ENCODE data around the gene HDHD5. TPM values are rescaled to one million over a fixed set of nuclear protein-coding genes. Genes with fewer than 3 reads are reported as not detected.

HDHD5 gene
- total and polyA plus RNA-seq, 2 of the 13 experiments (the other 11 are each of a cell fraction or from before 2014, with no cell fraction given) = not detected

DNA sequence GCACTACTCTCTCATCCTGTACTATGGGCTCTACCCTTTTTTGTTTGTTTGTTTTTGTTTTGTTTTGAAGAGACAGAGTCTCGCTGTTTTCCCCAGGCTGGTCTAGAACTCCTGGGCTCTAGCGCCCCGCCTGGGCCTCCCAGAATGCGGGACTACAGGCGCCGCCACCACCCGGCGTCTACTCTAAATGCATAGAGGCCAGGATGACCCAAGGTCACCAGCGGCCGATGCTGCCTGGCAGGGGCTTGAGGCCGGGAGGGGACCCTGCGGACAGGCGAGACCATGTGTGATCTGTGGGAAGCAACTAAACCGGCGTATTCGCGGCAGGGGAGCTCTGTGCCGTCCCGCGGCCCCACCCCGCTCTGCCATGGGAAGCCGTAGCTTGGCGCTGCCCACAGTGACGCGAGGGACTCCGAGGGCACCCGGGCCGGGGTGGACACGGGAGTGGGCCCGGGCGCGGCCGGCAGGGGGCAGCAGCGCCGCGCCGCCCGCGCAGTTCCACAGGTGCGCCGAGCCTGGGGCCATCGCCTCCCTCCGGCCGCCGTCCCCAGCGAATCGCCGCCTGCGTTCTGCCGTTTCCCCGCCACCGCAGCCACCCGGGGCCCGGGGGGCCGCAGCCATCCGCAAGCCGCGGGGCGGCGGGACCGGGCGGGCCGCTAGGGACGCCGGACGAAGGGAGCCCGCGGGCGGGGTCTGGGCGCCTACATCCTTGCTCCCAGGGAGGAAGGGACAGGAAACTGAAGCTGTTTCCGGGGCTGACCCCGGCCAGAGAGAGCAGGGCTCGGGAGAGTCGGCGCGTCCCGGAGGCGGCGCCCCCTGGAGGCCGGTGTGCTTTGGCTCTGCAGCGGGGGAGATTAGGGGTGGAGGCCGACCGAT is 12.3 kb upstream of the HDHD5 start (continued):
- TF ChIP-seq, protein P1, sequence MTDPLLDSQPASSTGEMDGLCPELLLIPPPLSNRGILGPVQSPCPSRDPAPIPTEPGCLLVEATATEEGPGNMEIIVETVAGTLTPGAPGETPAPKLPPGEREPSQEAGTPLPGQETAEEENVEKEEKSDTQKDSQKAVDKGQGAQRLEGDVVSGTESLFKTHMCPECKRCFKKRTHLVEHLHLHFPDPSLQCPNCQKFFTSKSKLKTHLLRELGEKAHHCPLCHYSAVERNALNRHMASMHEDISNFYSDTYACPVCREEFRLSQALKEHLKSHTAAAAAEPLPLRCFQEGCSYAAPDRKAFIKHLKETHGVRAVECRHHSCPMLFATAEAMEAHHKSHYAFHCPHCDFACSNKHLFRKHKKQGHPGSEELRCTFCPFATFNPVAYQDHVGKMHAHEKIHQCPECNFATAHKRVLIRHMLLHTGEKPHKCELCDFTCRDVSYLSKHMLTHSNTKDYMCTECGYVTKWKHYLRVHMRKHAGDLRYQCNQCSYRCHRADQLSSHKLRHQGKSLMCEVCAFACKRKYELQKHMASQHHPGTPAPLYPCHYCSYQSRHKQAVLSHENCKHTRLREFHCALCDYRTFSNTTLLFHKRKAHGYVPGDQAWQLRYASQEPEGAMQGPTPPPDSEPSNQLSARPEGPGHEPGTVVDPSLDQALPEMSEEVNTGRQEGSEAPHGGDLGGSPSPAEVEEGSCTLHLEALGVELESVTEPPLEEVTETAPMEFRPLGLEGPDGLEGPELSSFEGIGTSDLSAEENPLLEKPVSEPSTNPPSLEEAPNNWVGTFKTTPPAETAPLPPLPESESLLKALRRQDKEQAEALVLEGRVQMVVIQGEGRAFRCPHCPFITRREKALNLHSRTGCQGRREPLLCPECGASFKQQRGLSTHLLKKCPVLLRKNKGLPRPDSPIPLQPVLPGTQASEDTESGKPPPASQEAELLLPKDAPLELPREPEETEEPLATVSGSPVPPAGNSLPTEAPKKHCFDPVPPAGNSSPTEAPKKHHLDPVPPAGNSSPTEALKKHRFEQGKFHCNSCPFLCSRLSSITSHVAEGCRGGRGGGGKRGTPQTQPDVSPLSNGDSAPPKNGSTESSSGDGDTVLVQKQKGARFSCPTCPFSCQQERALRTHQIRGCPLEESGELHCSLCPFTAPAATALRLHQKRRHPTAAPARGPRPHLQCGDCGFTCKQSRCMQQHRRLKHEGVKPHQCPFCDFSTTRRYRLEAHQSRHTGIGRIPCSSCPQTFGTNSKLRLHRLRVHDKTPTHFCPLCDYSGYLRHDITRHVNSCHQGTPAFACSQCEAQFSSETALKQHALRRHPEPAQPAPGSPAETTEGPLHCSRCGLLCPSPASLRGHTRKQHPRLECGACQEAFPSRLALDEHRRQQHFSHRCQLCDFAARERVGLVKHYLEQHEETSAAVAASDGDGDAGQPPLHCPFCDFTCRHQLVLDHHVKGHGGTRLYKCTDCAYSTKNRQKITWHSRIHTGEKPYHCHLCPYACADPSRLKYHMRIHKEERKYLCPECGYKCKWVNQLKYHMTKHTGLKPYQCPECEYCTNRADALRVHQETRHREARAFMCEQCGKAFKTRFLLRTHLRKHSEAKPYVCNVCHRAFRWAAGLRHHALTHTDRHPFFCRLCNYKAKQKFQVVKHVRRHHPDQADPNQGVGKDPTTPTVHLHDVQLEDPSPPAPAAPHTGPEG (CRISPR knock-in tag; IDR thresholded peaks at IDR 0.05) = no peak
- TF ChIP-seq TEAD2 (CRISPR knock-in tag; IDR thresholded peaks at IDR 0.05) (no peak), CC2D1A (CRISPR knock-in tag; IDR thresholded peaks at IDR 0.05) (no peak), TGIF2 (CRISPR knock-in tag; IDR thresholded peaks at IDR 0.05) (no peak), HNRNPK (IDR thresholded peaks at IDR 0.05; ENCODE audit: low read depth, low read length, poor library complexity, severe bottlenecking) (no peak), PCBP2 (optimal IDR thresholded peaks at IDR 0.05; ENCODE audit: low read depth, low read length, poor library complexity, severe bottlenecking) (no peak), ZNF569 (CRISPR knock-in tag; IDR thresholded peaks at IDR 0.05; ENCODE audit: borderline replicate concordance) (no peak), LCORL (IDR thresholded peaks at IDR 0.05) (no peak), LCORL (CRISPR knock-in tag; IDR thresholded peaks at IDR 0.05) (peak; percentile 58), ZFP37 (CRISPR knock-in tag; IDR thresholded peaks at IDR 0.05; ENCODE audit: borderline replicate concordance) (no peak), ZNF282 (IDR thresholded peaks at IDR 0.05; ENCODE audit: partially characterized antibody) (no peak), ZNF234 (CRISPR knock-in tag; conservative IDR thresholded peaks at IDR 0.05) (0 out of 2 replicates have a peak, but pooled peaks have one; percentile 33)
- TF ChIP-seq, protein P2, sequence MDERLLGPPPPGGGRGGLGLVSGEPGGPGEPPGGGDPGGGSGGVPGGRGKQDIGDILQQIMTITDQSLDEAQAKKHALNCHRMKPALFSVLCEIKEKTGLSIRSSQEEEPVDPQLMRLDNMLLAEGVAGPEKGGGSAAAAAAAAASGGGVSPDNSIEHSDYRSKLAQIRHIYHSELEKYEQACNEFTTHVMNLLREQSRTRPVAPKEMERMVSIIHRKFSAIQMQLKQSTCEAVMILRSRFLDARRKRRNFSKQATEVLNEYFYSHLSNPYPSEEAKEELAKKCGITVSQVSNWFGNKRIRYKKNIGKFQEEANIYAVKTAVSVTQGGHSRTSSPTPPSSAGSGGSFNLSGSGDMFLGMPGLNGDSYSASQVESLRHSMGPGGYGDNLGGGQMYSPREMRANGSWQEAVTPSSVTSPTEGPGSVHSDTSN (CRISPR knock-in tag; IDR thresholded peaks at IDR 0.05) = no peak
- TF ChIP-seq, protein P3, sequence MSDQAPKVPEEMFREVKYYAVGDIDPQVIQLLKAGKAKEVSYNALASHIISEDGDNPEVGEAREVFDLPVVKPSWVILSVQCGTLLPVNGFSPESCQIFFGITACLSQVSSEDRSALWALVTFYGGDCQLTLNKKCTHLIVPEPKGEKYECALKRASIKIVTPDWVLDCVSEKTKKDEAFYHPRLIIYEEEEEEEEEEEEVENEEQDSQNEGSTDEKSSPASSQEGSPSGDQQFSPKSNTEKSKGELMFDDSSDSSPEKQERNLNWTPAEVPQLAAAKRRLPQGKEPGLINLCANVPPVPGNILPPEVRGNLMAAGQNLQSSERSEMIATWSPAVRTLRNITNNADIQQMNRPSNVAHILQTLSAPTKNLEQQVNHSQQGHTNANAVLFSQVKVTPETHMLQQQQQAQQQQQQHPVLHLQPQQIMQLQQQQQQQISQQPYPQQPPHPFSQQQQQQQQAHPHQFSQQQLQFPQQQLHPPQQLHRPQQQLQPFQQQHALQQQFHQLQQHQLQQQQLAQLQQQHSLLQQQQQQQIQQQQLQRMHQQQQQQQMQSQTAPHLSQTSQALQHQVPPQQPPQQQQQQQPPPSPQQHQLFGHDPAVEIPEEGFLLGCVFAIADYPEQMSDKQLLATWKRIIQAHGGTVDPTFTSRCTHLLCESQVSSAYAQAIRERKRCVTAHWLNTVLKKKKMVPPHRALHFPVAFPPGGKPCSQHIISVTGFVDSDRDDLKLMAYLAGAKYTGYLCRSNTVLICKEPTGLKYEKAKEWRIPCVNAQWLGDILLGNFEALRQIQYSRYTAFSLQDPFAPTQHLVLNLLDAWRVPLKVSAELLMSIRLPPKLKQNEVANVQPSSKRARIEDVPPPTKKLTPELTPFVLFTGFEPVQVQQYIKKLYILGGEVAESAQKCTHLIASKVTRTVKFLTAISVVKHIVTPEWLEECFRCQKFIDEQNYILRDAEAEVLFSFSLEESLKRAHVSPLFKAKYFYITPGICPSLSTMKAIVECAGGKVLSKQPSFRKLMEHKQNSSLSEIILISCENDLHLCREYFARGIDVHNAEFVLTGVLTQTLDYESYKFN (CRISPR knock-in tag; conservative IDR thresholded peaks at IDR 0.05) = no peak
- TF ChIP-seq, protein P4, sequence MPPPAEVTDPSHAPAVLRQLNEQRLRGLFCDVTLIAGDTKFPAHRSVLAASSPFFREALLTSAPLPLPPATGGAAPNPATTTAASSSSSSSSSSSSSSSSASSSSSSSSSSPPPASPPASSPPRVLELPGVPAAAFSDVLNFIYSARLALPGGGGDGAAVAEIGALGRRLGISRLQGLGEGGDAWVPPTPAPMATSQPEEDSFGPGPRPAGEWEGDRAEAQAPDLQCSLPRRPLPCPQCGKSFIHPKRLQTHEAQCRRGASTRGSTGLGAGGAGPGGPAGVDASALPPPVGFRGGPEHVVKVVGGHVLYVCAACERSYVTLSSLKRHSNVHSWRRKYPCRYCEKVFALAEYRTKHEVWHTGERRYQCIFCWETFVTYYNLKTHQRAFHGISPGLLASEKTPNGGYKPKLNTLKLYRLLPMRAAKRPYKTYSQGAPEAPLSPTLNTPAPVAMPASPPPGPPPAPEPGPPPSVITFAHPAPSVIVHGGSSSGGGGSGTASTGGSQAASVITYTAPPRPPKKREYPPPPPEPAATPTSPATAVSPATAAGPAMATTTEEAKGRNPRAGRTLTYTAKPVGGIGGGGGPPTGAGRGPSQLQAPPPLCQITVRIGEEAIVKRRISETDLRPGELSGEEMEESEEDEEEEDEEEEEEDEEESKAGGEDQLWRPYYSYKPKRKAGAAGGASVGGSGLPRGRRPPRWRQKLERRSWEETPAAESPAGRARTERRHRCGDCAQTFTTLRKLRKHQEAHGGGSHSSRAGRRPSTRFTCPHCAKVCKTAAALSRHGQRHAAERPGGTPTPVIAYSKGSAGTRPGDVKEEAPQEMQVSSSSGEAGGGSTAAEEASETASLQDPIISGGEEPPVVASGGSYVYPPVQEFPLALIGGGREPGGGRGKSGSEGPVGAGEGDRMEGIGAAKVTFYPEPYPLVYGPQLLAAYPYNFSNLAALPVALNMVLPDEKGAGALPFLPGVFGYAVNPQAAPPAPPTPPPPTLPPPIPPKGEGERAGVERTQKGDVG (CRISPR knock-in tag; IDR thresholded peaks at IDR 0.05; ENCODE audit: borderline replicate concordance) = no peak

Data from HepG2 (cell line).